H54 (cell line): Measurements from ENCODE around the gene EMC10.
A peak's percentile ranks its signal among the peaks of the same experiment; 100 is the strongest.

Experiments
- DNase-seq: peaks from one replicate; pipeline ENCODE4 v3.0.0; 2011; ENCODE audit warnings: low spot score, mixed read lengths; ENCODE audit not compliant: insufficient read length
- FAIRE-seq: peaks from 3 replicates; lab custom pipeline; 2011; peaks lifted over from hg19 to GRCh38; lab: Jason Lieb, UNC
- POLR2A ChIP-seq: IDR thresholded peaks from 2 replicates; pipeline ENCODE4 v1.6.1; 2011; ENCODE audit warnings: low read depth, mild to moderate bottlenecking, low read length

The EMC10 gene

GRCh38 chr19:50532952-50533351 is 56.6 kb downstream of the EMC10 start:
- TF ChIP-seq POLR2A, result no peak
- DNase-seq, result no peak
- no peak for FAIRE-seq

GRCh38 chr19:50534478-50534877 is 58.2 kb downstream of the EMC10 start:
- DNase-seq (no peak), FAIRE-seq (no peak)
- no peak for TF ChIP-seq POLR2A

DNA sequence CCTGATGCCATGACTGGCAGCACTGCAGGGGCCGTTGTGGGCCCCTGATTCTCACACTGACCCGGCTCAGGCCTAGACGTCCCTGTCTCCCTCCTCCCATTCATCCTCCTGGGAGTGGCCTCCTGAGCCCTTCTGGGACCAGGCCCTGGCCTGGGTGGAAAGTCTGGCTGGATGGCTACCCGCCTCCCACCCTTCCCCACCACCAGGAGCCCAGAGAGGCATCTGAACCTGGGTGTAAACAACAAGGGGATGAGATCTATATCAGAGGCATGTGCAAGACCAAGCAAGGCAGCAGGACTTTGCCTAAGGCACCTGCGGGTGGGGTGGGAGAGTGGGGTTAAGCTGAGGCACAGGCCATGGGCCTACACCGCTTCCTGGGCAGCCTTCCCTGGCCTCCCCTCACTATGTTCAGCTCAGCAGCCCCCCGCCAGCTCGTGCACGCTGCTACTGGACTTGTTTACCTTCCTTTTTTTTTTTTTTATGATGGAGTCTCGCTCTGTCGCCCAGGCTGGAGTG is 59.4 kb downstream of the EMC10 start:
- FAIRE-seq, result no peak
- DNase-seq, result no peak
- TF ChIP-seq POLR2A, result no peak

DNA sequence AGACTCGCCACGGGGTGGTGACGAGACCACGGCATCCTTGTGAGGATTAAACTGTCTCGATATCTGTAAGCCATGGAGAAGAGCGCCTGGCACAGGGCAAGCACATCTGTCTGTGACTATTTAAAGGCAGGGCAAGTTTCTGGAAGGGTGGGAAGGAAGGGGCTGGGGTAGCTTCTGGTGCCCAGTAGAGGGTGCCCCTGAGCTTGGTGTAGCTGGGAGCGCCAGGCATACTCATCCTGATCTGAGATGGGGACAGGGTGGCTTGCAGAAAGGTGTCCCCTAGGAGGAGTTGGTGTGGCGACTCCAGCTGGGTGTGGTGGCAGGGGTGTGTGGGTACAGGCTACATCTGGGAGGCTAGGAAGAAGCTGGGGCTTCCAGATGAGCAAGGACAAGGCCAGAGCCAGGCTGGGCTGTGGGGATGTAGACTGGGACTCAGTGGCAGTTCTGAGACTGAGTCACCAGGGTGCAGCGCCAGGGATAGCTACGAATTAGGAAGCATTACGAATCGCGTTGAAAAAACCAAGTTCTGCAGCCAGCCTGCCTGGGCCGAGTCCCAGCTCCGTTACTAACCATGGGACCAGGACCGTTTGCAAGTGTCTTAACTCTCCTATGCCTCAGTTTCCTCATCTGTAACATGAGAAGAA is 60.5 kb downstream of the EMC10 start:
- no peak for TF ChIP-seq POLR2A
- no peak for FAIRE-seq
- no peak for DNase-seq

- no peak for TF ChIP-seq POLR2A
- FAIRE-seq, result no peak
- no peak for DNase-seq
These were observed 61.0 kb downstream of the EMC10 start for GRCh38 chr19:50537306-50537685.

GRCh38 chr19:50537769-50538230 is 61.5 kb downstream of the EMC10 start:
- FAIRE-seq (peak; percentile 41), DNase-seq (peak; percentile 99)
- no peak for TF ChIP-seq POLR2A
